GM18499 (cell line): ENCODE results near the gene SKIDA1.

ENCODE experiments used
- ATAC-seq: cut with Tn5 transposase; IDR thresholded peaks from one replicate; pipeline ENCODE4 v1.9.1; 2021; ENCODE audit warnings: moderate number of reproducible peaks; ENCODE audit not compliant: insufficient read depth, unreplicated experiment

SKIDA1 gene

DNA sequence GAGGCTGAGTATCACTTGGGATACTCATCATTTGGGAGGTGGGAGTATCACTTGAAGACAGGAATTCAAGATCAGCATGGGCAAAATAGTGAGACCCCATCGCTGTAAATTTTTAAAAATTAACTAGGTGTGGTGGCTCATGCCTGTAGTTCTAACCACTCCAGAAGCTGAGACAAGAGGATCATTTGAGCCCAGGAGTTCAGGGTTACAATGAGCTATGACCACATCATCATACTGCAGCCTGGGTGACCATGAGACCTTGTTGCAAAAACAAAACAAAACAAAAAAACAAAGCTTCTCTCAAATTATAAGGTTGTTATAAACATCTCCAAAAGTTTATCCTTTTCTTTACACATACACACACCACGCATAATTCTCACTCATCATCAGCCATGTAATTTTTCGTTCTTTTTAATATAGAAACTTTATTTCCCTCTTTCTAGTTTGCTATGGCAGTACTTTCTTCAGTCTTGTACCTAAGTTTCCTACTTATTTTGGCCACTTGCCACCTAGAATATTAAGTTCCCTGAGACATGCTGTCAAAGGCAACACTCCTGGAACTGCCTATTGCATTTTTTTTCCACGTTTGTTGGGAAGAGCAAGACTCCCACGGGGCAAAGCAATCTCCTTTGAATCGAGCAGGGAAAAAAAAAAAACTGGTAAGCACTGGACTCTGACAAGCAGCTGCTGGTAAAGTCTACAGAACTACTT lies 37.1 kb downstream of the SKIDA1 start:
- ATAC-seq, result no peak

DNA sequence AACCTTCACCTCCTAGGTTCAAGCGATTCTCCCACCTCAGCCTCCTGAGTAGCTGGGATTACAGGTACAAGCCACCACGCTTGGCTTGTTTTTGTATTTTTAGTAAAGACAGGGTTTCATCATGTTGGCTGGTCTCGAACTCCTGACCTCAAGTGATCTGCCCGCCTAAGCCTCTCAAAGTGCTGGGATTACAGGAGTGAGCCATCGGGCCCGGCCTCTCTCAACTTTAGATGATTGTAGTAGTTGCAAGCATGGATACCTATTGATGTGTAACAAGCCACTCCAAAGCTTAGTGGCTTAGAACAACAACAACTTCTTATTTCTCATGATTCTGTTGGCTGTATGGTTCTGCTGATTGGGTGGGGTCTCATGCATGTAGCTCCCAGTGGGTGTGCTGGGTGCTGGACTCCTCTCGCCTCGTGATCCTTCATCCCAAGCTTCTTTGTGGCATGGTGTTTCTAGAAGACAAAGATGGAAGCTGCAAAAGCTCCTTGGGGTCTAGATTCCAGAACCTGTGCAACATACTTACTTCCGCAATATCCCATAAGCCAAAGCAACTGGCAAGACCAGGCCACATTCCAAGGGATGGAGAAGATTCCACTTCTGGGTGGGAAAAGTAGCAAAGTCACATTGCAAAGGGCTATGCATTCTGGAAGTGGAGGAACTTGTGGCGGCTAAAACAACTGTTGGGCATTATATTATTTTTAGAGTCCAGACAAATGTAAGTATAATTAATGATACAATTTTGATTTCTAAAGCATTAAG lies 37.9 kb downstream of the SKIDA1 start:
- no peak for ATAC-seq

DNA sequence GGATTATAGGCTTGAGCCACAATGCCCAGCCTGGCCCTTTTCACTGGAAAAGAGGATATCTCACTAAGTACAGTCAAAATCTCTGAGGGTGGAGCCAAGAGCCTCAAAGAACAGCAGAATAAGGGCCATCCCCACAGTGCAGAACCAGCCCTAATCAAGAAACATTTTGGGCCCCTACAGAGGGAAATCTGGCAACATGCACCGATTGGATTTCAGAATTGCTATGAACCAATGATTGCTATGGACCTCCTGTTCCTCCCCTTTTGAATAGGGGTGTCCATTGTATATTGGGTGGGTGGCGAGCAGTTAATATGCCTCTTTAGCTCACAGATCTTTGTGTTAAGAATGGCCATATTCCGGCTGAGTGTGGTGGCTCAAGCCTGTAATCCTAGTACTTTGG lies 42.7 kb downstream of the SKIDA1 start:
- ATAC-seq, result no peak

DNA sequence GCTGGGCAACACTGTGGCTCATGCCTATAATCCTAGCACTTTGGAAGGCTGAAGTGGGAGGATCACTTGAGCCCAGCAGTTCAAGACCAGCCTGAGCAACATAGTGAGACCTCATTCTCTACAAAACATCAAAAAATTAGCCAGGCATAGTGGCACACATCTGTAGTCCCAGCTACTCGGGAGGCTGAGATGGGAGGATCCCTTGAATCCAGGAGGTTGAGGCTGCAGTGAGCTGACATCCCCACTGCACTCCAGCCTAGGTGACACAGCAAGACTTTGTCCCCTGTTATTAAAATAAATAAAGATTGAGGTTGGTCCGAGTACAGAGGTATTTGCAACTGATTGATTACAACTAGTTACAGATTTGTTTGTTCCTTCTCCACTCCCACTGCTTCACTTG lies 44.1 kb downstream of the SKIDA1 start:
- ATAC-seq, result no peak

GRCh38 chr10:21479570-21480315 lies 45.7 kb downstream of the SKIDA1 start:
- no peak for ATAC-seq

DNA sequence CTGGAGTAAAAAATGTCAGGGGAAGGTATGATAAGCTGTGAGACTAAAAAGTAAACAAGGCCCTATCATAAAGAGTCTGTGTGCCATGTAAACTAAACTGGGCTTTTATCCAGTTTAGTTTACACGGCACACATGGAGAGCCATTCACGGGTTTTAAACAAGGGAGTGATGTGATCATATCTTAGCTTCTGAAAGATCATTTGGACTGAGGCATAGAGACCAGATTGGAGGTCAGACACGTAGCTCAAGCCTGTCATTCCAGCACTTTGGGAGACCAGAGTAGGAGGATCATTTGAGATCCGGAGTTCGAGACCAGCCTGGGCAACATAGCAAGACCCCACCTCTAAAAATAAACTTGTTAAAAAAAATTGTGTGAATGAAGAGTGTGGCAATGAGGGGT lies 50.1 kb downstream of the SKIDA1 start:
- no peak for ATAC-seq

- ATAC-seq, result no peak
These were observed 51.9 kb downstream of the SKIDA1 start for GRCh38 chr10:21473541-21473940.

GRCh38 chr10:21473135-21473534 lies 52.3 kb downstream of the SKIDA1 start:
- ATAC-seq, result no peak

GRCh38 chr10:21468086-21468485 lies 57.4 kb downstream of the SKIDA1 start:
- no peak for ATAC-seq

DNA sequence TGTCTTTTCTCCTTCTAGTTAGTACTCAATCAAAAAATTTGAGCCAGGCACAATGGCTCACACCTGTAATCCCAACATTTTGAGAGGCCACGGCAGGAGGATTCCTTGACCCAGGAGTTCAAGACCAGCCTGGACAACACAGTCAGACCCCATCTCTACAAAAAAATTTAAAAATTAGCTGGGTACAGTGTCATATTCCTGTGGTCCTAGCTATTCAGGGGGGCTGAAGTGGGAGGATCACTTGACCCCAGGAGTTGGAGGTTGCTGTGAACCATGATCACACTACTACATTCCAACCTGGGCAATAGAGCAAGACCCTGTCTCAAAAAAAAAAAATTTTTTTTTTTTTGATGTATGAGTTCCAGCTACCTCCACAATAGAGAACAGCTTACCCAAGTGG lies 57.8 kb downstream of the SKIDA1 start:
- ATAC-seq, result no peak

GRCh38 chr10:21464134-21464533 lies 61.3 kb downstream of the SKIDA1 start:
- no peak for ATAC-seq
